MV-4-11 (cell line): ENCODE data around the gene PLXNC1.

ENCODE experiments used
- DNase-seq: peaks from one replicate; lab custom pipeline; 2025; lab: John Stamatoyannopoulos, UW

The PLXNC1 gene

GRCh38 chr12:94133964-94134795 is 14.2 kb upstream of the PLXNC1 start:
- peak; percentile 40 for DNase-seq

DNA sequence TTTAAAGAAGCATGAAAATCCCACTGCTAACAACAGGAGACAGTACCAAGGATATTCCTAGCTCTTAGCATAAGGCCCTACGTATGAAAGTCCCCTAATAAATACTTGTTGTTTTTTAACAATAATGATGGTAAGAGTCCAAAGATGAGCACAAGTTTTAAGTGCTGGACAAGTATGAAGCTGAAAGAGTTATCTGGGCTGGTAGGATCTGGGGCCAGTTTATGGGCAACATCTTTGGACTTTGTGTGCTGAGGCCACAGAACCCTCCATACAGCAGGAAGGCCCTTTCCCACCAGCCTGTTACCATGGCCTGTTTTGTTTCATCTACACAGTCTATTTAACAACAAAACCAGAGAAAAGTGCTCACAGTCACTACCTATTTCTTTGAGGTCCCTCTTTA is 12.5 kb upstream of the PLXNC1 start:
- DNase-seq, result no peak

DNA sequence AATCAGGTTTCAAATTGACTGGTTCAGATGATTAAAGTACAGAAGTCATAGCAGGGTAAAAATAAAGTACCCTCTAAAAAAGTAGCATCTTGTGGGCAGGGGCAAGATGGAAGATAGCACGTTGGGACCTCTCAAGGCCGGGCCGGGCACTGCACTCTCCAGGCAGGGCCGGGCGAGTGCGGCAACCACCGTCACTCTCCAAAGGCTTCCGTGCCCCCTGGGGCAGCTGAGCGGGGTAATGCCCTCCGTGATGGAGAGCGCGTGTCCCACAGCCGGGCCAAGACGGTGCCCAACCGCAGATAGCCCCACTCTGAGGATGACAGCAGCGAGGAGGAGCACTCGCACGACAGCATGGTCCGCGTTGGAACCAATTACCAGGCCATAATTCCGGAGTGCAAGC is 8.6 kb upstream of the PLXNC1 start:
- DNase-seq, result no peak

- no peak for DNase-seq
Measured at GRCh38 chr12:94140556-94140955, 7.8 kb upstream of the PLXNC1 start.

GRCh38 chr12:94141004-94141764 is 7.2 kb upstream of the PLXNC1 start:
- DNase-seq, result no peak

DNA sequence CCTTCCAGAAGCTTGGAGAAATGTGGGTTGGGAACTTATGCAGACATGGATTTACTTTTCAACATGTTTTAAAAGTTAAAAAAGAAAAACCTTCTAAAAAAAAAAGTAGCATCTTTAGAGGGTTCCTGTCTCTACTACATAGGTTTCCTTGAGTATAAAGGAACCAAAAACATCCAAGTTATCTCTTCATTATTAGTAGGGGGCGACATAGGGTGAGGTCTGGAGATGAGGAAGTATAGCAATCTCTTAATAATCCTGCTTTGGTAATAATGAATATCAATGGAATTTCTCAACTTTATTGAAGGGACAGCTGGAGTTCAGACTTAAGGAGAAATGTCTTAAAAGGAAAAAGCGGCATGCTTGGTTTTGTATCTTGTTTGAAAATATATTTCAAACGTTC is 6.5 kb upstream of the PLXNC1 start:
- DNase-seq, result peak; percentile 10

GRCh38 chr12:94143438-94143837 is 4.9 kb upstream of the PLXNC1 start:
- no peak for DNase-seq

DNA sequence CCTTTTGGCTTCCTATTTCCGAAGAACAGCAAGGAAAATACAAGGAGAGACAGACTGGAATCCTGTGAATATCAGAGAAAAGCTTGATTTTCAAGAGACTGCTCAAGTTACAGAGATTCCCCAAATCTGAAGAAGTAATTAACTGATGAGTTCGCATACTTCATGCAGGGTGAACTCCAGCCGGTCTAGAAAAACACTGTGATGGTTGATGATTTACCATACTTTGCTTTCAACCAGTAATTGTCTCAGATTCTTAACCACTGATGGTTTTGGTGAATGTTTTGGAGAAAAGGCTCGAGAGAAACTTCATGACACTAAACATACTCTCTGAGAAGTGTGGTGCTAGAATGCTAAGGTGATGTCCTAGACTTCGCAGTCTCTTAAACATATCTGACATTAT is 4.4 kb upstream of the PLXNC1 start:
- no peak for DNase-seq

DNA sequence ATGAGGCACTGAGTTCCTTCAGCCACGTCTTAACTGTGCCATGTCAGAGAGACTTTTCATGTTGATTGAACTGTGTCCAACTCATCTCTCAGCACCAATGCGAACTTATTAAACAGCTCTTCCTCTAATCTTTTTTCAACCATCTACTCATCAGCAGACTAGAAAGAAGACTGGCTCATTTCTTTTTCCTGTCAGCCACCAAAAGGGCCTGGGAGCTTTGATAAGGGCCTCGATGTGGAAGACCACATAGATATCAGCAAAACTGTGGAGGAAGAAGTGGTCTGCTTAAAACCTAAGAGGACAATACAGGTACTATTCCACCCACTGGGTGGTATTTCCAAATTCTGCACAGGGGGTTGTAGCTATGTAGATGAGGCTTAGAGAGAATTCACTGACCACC is 3.6 kb upstream of the PLXNC1 start:
- no peak for DNase-seq

DNA sequence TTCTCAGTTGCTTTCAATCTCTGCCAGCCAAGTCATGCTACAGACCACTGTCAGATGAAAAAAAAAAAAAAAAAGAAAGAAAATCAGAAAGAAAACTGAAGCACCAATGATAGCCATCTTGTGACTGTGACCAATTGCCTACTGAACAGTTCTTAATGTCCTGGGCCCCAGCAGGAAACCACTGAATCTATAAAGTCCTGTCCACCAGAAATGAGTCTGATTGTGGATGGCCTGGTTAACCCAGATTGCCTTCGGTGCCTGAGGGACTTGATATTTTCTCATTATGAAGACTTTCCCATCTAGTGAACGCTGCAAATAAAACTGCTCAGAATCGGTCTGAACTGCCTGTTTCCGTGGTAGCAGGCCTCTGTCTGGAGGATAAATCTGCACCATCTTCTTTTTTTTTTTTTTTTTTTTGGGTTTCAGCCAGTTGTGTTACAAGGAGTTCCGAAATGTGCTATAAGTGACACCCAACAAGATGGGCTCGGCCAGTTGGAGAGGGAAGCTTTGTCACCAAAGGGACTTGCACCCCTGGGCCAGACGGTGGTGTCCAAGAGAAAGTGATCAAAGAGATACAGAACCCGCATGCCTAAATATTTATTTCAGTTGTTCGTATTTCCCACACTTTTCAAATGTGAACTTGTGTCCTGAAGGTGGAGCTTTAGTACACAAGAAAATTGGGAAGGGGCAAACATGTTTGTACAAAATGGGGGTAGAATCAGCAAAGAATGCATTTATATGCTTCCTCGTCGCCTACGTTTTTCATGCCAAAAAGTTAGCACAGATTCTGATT is 3.0 kb upstream of the PLXNC1 start:
- DNase-seq, result peak; percentile 59

DNA sequence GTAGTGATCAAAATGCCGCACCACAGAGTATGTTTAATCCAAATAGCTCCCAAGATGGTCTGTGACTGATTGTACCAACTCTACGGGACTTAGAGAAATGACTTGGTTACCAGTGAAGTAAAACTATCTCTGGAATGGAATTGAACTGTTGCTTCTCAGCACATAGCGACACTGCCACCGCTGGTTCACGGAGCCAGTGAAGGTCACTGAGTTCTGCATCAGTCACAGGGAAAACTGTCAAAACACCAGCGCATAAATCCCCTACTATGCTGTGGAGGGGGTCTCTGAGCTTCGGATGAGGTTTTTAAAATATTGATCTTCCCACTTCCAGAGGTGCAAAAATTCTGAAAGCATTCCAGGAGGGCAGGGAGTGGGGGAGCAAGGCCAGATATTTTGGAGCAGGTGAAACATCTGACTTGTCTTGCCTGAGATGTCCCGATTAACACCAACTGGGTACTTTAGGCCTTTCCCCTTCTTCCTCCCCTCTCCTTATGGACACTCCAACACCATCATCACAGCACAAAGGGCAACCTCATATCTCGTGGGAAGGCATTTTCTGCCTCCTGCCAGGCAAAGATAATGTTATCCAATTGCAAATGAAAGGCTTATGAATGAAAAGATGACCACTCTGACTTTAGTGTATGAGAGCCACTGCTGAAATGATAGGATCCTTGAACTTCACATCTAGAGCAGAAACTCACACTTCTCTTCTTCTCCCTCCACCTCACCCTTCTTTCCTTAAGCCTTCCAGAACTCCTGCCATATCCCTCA is 2.0 kb upstream of the PLXNC1 start:
- no peak for DNase-seq

DNA sequence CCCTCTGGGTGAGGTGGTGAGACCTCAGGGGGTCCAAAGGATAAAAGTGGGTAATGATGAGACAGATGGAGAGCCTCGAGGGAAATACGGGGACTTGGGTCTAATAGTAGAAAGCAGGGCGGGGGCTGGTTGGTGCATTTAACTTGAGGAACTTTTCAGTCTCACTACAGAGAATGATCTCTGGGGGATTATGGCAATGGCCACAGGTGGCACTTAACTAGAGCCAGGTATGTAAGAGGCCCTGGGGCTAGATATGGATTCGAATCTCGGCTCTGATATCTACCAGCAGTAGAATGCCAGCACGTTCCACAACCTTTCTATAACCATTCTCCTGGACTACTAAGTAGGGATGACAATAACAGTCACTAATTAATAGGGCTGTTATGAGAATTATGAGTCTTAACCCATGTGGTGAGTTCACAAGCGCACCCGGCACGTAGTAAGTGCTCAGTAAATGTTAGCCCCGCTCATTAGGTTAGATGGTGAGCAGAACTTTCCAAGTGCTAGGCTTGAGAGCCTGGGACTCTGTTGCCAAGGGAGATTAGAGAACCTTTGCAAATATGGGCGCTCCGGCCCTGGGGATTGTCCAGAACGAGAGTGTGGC is 888 bp upstream of the PLXNC1 start:
- DNase-seq, result no peak

- DNase-seq, result no peak
Measured at GRCh38 chr12:94148739-94149118, 352 bp downstream of the PLXNC1 start.

DNA sequence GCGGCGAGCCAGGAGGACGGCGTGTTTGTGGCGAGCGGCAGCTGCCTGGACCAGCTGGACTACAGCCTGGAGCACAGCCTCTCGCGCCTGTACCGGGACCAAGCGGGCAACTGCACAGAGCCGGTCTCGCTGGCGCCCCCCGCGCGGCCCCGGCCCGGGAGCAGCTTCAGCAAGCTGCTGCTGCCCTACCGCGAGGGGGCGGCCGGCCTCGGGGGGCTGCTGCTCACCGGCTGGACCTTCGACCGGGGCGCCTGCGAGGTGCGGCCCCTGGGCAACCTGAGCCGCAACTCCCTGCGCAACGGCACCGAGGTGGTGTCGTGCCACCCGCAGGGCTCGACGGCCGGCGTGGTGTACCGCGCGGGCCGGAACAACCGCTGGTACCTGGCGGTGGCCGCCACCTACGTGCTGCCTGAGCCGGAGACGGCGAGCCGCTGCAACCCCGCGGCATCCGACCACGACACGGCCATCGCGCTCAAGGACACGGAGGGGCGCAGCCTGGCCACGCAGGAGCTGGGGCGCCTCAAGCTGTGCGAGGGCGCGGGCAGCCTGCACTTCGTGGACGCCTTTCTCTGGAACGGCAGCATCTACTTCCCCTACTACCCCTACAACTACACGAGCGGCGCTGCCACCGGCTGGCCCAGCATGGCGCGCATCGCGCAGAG is 873 bp downstream of the PLXNC1 start:
- DNase-seq, result peak; percentile 14

- no peak for DNase-seq
Measured at GRCh38 chr12:94149781-94150239, 1.4 kb downstream of the PLXNC1 start.

DNA sequence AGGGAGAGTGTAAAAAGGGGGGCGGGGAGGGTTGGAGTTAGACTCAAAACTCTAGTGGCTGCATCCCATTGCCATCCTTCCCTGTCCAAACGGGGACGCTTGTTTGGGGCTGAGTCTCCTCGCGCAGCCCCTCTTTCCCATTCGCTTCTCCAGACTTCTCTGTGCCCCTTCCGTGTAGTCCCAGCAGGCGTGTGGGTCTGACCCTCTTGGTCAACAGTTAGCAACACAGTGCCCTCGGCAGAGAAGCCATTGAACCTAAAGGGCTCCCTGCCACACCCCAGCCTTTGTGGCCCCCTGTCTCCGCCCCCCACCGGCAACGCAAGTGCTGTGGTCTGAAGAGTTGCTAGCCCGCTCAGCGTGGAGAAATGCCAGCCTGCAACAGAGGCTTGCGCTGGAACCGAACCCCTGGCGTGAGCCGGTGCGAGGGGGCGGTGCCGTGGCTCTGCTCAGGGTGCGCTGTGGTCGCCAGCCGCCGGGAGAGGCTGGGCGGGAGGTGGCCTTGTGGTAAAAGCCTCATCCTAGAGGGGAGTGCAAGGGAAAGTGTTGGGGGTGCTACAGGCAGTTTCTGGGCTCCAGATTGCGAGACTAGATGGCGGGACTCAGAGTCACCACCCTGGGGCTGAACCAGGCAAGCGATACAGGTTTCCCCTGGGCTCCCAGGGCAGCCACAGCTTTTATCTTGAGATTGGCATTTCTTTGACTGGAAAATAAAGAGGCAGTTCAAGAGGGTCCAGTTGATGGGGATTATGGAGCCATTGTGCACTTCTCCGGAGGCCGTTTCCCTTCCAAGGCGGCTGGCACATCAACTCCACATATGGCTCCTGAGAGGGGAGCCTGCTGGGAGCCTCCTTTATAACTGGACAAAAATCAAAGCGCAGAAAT is 2.1 kb downstream of the PLXNC1 start:
- DNase-seq, result peak; percentile 68

- no peak for DNase-seq
Measured at GRCh38 chr12:94151582-94151981, 3.2 kb downstream of the PLXNC1 start.

- DNase-seq, result no peak
Measured at GRCh38 chr12:94152292-94153078, 4.1 kb downstream of the PLXNC1 start.

DNA sequence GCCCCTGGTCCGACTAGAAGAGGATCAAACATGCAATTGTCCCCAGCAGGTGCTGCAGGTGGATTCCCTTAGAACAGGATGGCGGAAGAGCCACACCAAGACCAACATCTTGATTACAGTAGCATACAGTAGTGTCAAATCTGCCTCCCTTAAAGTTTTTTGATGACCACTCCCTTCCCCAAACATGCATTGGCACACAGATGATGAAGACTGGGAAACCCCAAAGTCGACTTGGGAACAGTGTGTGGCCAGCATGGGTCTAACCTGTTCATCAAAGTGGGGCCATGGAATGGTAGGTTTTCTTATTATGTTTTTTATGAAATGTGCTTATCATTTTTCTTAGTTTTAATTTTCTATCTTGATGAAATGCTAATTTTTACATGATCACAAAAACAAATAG is 8.8 kb downstream of the PLXNC1 start:
- DNase-seq, result no peak
